GM23248 (cell line): ENCODE results near the gene RTN4R. TPM values are rescaled to one million over a fixed set of nuclear protein-coding genes. Genes with fewer than 3 reads are reported as not detected.

Experiments
- DNase-seq: peaks from one replicate; pipeline ENCODE4 v3.0.0-alpha.2; 2015
- H2AFZ ChIP-seq: fragments of 200-600 bp; sonication (generic); 2 replicates; pipeline ENCODE4 v1.6.1; 2016; ENCODE audit warnings: antibody characterized with exemption
- H3F3A ChIP-seq: fragments of 200-600 bp; sonication (generic); 2 replicates; pipeline ENCODE4 v1.6.1; 2016; ENCODE audit warnings: mild to moderate bottlenecking, antibody characterized with exemption, mixed run types; ENCODE audit not compliant: insufficient read depth
- H3K27ac ChIP-seq: fragments of 200-600 bp; sonication (generic); 2 replicates; pipeline ENCODE4 v1.5.1; 2016; ENCODE audit warnings: mild to moderate bottlenecking
- H3K27me3 ChIP-seq: fragments of 200-600 bp; sonication (generic); replicated peaks from 2 replicates; pipeline ENCODE4 v1.6.1; 2016; ENCODE audit warnings: mild to moderate bottlenecking; ENCODE audit not compliant: insufficient read depth
- H3K36me3 ChIP-seq: fragments of 200-600 bp; sonication (generic); 2 replicates; pipeline ENCODE4 v1.6.1; 2016; ENCODE audit warnings: low read depth, mild to moderate bottlenecking
- H3K4me1 ChIP-seq: fragments of 200-600 bp; sonication (generic); 2 replicates; pipeline ENCODE4 v1.6.1; 2016; ENCODE audit warnings: mild to moderate bottlenecking; ENCODE audit not compliant: insufficient read depth
- H3K4me2 ChIP-seq: fragments of 200-600 bp; sonication (generic); one replicate; pipeline ENCODE4 v1.6.1; 2016; ENCODE audit warnings: mild to moderate bottlenecking; ENCODE audit not compliant: unreplicated experiment
- H3K4me3 ChIP-seq: fragments of 200-600 bp; sonication (generic); 2 replicates; pipeline ENCODE4 v1.5.1; 2016; ENCODE audit warnings: mild to moderate bottlenecking
- H3K79me2 ChIP-seq: fragments of 200-600 bp; sonication (generic); 2 replicates; pipeline ENCODE4 v1.6.1; 2016; ENCODE audit warnings: mild to moderate bottlenecking; ENCODE audit not compliant: insufficient read depth
- H3K9ac ChIP-seq: fragments of 200-600 bp; sonication (generic); 2 replicates; pipeline ENCODE4 v1.6.1; 2016; ENCODE audit warnings: mild to moderate bottlenecking
- H3K9me2 ChIP-seq: fragments of 200-600 bp; sonication (generic); 2 replicates; pipeline ENCODE4 v1.6.1; 2016; ENCODE audit warnings: mixed run types, mild to moderate bottlenecking, moderate library complexity; ENCODE audit not compliant: insufficient read depth
- H3K9me3 ChIP-seq: fragments of 200-600 bp; sonication (generic); one replicate; pipeline ENCODE4 v1.6.1; 2017; ENCODE audit warnings: low read depth
- H4K20me1 ChIP-seq: fragments of 200-600 bp; sonication (generic); 2 replicates; pipeline ENCODE4 v1.6.0; 2016; ENCODE audit not compliant: insufficient read depth
- EZH2 ChIP-seq: fragments of 200-600 bp; sonication (generic); IDR thresholded peaks from 2 replicates; pipeline ENCODE4 v1.6.1; 2018; ENCODE audit warnings: antibody characterized with exemption, mild to moderate bottlenecking; ENCODE audit not compliant: insufficient read depth, poor library complexity, severe bottlenecking
- EZH2phosphoT487 ChIP-seq: fragments of 200-600 bp; sonication (generic); IDR thresholded peaks from 2 replicates; pipeline ENCODE4 v1.6.1; 2018; ENCODE audit warnings: antibody characterized with exemption, moderate library complexity, mild to moderate bottlenecking, low read depth; ENCODE audit not compliant: insufficient read depth
- WGBS, 2 experiments: methylation state at CpG; one replicate each; pipeline ENCODE4 v1.1.6; 2015 to 2017; ENCODE audit warnings: low lambda C conversion rate in 2 of 2, low coverage in 1 of 2; ENCODE audit errors: missing lambda C conversion rate in 2 of 2; 5-methylcytosine and 5-hydroxymethylcytosine counted together
- in situ Hi-C: fragments of 300-500 bp; cut with MboI; formaldehyde crosslinking; loops from 2 replicates; pipeline ENCODE4 v1.15.0; 2020
- polyA plus RNA-seq: library from polyadenylated mRNA; unstranded; fragments of >200 nt; fragmentation: Nextera tagmentation; extraction: Ambion mirVana; gene quantifications from 2 replicates; pipeline ENCODE4 v1.2.1, GENCODE V29; 2016
- total RNA-seq: library from RNA; depleted of rRNA; stranded (reverse); fragments of >200 nt; shearing (Covaris generic); gene quantifications from 2 replicates; pipeline ENCODE4 v1.2.3, GENCODE V29; 2014

RTN4R gene
- total and polyA plus RNA-seq, 2 experiments from 2014 or later = 0.25 TPM; not detected in 1

DNA sequence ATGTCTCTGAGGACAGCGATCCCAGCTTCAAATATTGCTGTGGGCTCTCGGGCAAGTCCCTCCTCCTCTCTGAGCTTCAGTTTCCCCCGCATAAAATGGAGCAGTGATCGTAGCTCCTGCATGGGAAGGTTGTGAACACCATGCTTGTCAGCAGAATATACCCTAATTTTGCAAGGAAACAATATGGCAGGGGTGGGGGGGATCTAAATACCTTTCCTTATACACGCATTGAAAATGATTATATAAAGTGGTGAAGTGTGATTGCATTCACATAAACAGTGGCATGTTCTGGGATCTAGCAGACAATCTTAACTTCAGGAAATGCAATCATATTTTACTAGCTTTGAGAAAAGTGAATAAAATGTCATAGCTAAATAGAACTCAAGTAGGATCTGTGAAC lies 24.0 kb upstream of the RTN4R start:
- H3K36me3 ChIP-seq = no peaks in the 10 kb centered on the region
- 35 to 60% methylated on average over 5 of the region's 5 CpGs for WGBS, 2 experiments
- no peak overlapping the region for H3K4me2 ChIP-seq
- H3K4me1 ChIP-seq = no peaks in the 10 kb centered on the region
- H3K9me2 ChIP-seq = no peaks in the 10 kb centered on the region
- no peak overlapping the region for H3K27ac ChIP-seq
- no peaks in the 10 kb centered on the region for H3K9me3 ChIP-seq
- TF ChIP-seq EZH2 = no peak
- TF ChIP-seq EZH2phosphoT487 = no peak
- no peaks in the 10 kb centered on the region for H3K79me2 ChIP-seq
- H3K4me3 ChIP-seq = no peak overlapping the region
- in situ Hi-C loops = loop anchor here (25.0 kb wide), 1 partner anchor 305 kb away; no protein-coding TSS in a partner anchor
- H4K20me1 ChIP-seq = no peaks in the 10 kb centered on the region
- H2AFZ ChIP-seq = no peak overlapping the region
- H3K9ac ChIP-seq = no peak overlapping the region
- DNase-seq = no peak
- H3F3A ChIP-seq = no peaks in the 10 kb centered on the region
- H3K27me3 ChIP-seq = peaks cover 6% of the 10 kb centered on the region

DNA sequence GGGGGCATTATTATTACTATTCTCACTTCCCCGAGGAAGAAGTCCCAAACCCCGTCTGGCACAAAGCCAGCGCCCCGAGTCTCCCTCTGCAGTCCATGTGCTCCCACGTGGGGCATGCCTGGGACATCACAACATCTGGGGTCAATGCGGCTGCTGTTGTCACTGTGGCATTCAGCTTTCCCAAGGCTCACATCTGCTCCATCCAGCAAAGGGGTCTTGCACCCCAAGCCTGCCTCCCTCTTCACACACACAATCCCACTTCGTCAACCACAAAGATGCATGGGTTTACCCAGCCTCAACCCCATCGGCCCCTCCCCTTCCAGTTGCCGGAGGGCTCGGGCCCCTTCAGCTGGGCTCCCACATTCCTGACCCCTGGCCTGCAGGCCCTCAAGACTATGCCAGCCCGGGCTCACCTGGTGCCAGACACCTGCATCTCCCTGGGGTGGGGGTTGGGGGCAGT lies 23.5 kb upstream of the RTN4R start:
- no peaks in the 10 kb centered on the region for H4K20me1 ChIP-seq
- no peak for DNase-seq
- no peak overlapping the region for H2AFZ ChIP-seq
- no peaks in the 10 kb centered on the region for H3K36me3 ChIP-seq
- H3K9me3 ChIP-seq = no peaks in the 10 kb centered on the region
- 14 to 16% methylated on average over 11 of the region's 11 CpGs for WGBS, 2 experiments
- in situ Hi-C loops = loop anchor here (25.0 kb wide), 1 partner anchor 304 kb away; no protein-coding TSS in a partner anchor
- TF ChIP-seq EZH2phosphoT487 = no peak
- TF ChIP-seq EZH2 = no peak
- no peaks in the 10 kb centered on the region for H3K4me1 ChIP-seq
- H3K27me3 ChIP-seq = peaks cover 6% of the 10 kb centered on the region
- H3K9ac ChIP-seq = no peak overlapping the region
- H3K79me2 ChIP-seq = no peaks in the 10 kb centered on the region
- H3F3A ChIP-seq = no peaks in the 10 kb centered on the region
- no peaks in the 10 kb centered on the region for H3K9me2 ChIP-seq
- no peak overlapping the region for H3K4me3 ChIP-seq
- H3K27ac ChIP-seq = no peak overlapping the region
- H3K4me2 ChIP-seq = no peak overlapping the region

DNA sequence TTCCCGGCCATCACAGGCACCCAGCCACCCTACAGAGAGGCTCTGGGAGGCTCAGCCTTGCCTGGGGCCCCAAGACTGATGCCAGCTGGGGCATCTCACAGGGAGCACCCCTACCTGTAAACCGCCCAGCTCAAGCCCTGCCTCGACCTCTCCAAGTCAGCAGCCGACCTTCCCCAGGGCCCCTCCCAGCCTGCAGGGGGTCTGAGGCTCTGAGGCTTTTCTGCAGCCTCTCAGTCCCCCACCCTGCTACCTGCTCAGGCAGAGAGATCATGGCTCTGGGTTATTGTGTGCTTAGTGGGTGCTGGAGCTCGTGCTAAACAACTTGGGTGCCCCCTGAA lies 23.1 kb upstream of the RTN4R start:
- Histone ChIP-seq H3F3A (no peaks in the 10 kb centered on the region), H3K27me3 (peaks cover 6% of the 10 kb centered on the region), H3K9me3 (no peaks in the 10 kb centered on the region), H3K4me2 (no peak overlapping the region), H3K79me2 (no peaks in the 10 kb centered on the region), H3K9me2 (no peaks in the 10 kb centered on the region), H3K27ac (no peak overlapping the region), H3K4me1 (no peaks in the 10 kb centered on the region), H3K9ac (no peak overlapping the region), H3K36me3 (no peaks in the 10 kb centered on the region), H4K20me1 (no peaks in the 10 kb centered on the region), H3K4me3 (no peak overlapping the region), H2AFZ (no peak overlapping the region)
- in situ Hi-C loops = loop anchor here (25.0 kb wide), 1 partner anchor 304 kb away; no protein-coding TSS in a partner anchor
- no peak for DNase-seq
- WGBS, 2 experiments = 24 to 26% methylated on average over 5 of the region's 5 CpGs
- TF ChIP-seq EZH2phosphoT487 (no peak), EZH2 (no peak)

DNA sequence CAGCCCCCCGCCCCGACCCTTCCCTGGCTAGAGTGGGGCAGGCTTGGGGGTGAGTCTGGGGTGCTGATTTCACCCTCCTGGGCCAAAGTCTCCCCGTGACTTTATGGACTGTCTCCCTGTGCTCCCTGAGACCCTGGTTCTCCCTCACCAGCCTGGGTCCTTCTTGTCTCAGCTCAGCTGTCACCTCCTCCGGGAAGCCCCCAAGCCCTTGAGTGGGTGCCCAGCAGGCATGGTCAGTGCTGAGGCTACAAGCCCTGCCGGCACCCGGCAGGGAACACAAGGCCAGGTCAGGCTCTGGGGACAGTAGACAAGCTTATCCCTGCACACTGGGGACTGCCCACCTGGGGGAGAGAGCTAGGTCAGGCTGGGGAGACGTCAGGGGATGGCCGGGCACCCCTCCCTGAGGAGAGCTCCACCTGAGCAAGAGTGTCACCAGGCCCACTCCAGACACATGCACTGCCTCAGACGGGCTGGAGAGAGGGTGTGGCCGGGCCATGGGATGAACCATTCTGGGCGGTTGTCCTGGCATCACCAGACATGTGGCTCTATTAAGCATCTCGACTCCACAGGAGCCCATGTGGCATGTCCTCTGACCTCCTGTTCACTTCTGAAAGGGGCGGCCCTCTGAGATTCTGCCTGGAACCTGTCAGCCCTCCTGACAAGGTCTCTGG lies 22.6 kb upstream of the RTN4R start:
- Histone ChIP-seq H3K9me3 (no peaks in the 10 kb centered on the region), H3K79me2 (no peaks in the 10 kb centered on the region), H3F3A (no peaks in the 10 kb centered on the region), H3K4me3 (no peak overlapping the region), H2AFZ (no peak overlapping the region), H3K27ac (no peak overlapping the region), H3K9me2 (no peaks in the 10 kb centered on the region), H3K4me2 (no peak overlapping the region), H3K36me3 (no peaks in the 10 kb centered on the region), H3K9ac (no peak overlapping the region), H3K4me1 (no peaks in the 10 kb centered on the region), H3K27me3 (peaks cover 6% of the 10 kb centered on the region), H4K20me1 (no peaks in the 10 kb centered on the region)
- DNase-seq = no peak
- TF ChIP-seq EZH2phosphoT487 = no peak
- no peak for TF ChIP-seq EZH2
- WGBS, 2 experiments = 39 to 45% methylated on average over 12 to 13 of the region's 13 CpGs
- in situ Hi-C loops = loop anchor here (25.0 kb wide), 1 partner anchor 303 kb away; no protein-coding TSS in a partner anchor
